AG09309 (cell line): ENCODE data around the gene SEMA5A.

Experiments
- DNase-seq: peaks from one replicate; pipeline ENCODE4 v3.0.0-alpha.2; 2010; ENCODE audit warnings: low read depth
- H3K4me3 ChIP-seq: 2 replicates; pipeline ENCODE4 v1.5.1; 2011; ENCODE audit warnings: mild to moderate bottlenecking, low read depth, low read length, moderate library complexity; ENCODE audit not compliant: control insufficient read depth
- TF ChIP-seq, protein P1 (sequence below): IDR thresholded peaks from 2 replicates; pipeline ENCODE4 v1.5.1; 2011; ENCODE audit warnings: mild to moderate bottlenecking, low read depth, low read length, inconsistent platforms; ENCODE audit not compliant: insufficient read depth, control insufficient read depth; ENCODE audit errors: missing control alignments

Gene SEMA5A

GRCh38 chr5:9363449-9363848 is 182.4 kb downstream of the SEMA5A start:
- H3K4me3 ChIP-seq = no peak overlapping the region
- TF ChIP-seq, protein P1, sequence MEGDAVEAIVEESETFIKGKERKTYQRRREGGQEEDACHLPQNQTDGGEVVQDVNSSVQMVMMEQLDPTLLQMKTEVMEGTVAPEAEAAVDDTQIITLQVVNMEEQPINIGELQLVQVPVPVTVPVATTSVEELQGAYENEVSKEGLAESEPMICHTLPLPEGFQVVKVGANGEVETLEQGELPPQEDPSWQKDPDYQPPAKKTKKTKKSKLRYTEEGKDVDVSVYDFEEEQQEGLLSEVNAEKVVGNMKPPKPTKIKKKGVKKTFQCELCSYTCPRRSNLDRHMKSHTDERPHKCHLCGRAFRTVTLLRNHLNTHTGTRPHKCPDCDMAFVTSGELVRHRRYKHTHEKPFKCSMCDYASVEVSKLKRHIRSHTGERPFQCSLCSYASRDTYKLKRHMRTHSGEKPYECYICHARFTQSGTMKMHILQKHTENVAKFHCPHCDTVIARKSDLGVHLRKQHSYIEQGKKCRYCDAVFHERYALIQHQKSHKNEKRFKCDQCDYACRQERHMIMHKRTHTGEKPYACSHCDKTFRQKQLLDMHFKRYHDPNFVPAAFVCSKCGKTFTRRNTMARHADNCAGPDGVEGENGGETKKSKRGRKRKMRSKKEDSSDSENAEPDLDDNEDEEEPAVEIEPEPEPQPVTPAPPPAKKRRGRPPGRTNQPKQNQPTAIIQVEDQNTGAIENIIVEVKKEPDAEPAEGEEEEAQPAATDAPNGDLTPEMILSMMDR = no peak
- DNase-seq = no peak

DNA sequence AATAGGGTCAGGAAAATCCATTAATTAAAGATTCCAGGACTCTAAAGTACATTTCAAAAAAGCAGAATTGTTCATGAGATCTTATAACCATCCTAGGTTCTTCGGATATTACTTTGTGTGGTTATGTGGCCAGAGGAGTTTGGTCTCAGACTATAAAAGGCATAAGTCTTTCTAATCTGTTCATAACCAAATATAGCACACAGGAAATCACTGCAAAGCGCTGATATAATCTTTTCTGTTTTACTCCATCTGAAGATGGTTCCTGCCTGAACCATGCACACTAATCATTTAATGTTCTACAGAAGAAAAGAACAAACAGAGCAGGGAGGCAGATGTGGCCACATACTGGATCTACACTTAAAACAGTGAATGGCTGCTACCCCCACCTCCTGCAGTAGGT is 182.8 kb downstream of the SEMA5A start:
- H3K4me3 ChIP-seq = no peak overlapping the region
- TF ChIP-seq, protein P1 = no peak
- no peak for DNase-seq

DNA sequence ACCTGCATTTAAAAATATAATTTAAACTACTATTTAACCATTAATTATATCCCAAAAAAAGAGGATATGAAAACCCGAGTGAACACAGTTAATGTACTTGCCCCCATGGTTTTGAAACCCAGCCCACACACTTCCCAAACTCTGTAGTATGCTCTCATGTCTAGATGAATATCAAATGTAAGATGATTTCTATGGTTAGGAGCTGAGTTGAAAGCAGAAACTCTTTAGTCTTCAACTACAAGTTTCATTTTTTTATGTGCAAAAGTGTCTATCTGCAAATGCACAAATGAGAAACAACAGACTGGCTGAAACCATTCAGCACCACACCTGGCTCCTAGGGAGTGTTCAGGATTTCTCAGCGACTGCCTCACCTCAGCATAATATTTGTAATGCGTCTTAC is 183.3 kb downstream of the SEMA5A start:
- no peak for DNase-seq
- TF ChIP-seq, protein P1 = no peak
- H3K4me3 ChIP-seq = no peak overlapping the region

DNA sequence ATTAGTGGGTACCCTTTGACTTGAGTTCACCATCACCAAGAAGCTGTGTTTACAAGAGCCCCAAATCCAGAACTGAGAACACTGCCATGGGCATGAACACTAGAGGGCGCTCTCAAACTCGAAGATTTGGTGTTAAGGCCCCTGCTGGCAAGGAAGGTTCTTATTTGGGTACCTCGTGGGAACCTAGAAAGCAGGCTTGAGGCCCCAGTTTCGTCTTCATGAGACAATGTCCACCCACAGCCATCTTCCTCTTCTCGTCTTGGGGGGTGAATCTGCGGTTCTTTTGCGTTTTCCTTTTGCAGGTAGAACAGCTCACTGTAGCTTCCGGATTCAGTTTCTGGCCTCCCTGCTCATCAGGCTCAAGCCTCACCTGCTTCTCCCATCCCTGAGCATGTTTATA is 184.0 kb downstream of the SEMA5A start:
- no peak for DNase-seq
- TF ChIP-seq, protein P1 = peak; percentile 55
- no peak overlapping the region for H3K4me3 ChIP-seq

- H3K4me3 ChIP-seq = no peak overlapping the region
- DNase-seq = peak; percentile 39
- TF ChIP-seq, protein P1 = no peak
These were observed 186.8 kb downstream of the SEMA5A start for GRCh38 chr5:9358961-9359685.

GRCh38 chr5:9356351-9356825 is 189.5 kb downstream of the SEMA5A start:
- TF ChIP-seq, protein P1 = no peak
- no peak for DNase-seq
- H3K4me3 ChIP-seq = no peak overlapping the region
